Measurements from ENCODE around the gene ABCA4.

ABCA4 gene

GRCh38 chr1:94009304-94009703 lies 111.6 kb downstream of the ABCA4 start:
- TF ChIP-seq CTCF (IDR thresholded peaks at IDR 0.05; ENCODE audit: extremely low read depth, missing control alignments): no peak

GRCh38 chr1:94006604-94007003 lies 114.3 kb downstream of the ABCA4 start:
- no peak for TF ChIP-seq CTCF (IDR thresholded peaks at IDR 0.05; ENCODE audit: extremely low read depth, missing control alignments)
- DNase-seq (ENCODE audit: low spot score): no peak

More at GRCh38 chr1:94009304-94009703, 111.6 kb downstream of the ABCA4 start:
- no peak for DNase-seq (ENCODE audit: low spot score)

GRCh38 chr1:94004924-94005323 lies 116.0 kb downstream of the ABCA4 start:
- DNase-seq (ENCODE audit: low spot score): no peak
- no peak for TF ChIP-seq CTCF (IDR thresholded peaks at IDR 0.05; ENCODE audit: extremely low read depth, missing control alignments)

- DNase-seq (ENCODE audit: low spot score): no peak
- no peak for TF ChIP-seq CTCF (IDR thresholded peaks at IDR 0.05; ENCODE audit: extremely low read depth, missing control alignments)
Measured at GRCh38 chr1:94002046-94002787, 118.7 kb downstream of the ABCA4 start.

- no peak for DNase-seq (ENCODE audit: low spot score)
- no peak for TF ChIP-seq CTCF (IDR thresholded peaks at IDR 0.05; ENCODE audit: extremely low read depth, missing control alignments)
Measured at GRCh38 chr1:94001397-94002045, 119.4 kb downstream of the ABCA4 start.

GRCh38 chr1:94000510-94001282 lies 120.3 kb downstream of the ABCA4 start:
- no peak for TF ChIP-seq CTCF (IDR thresholded peaks at IDR 0.05; ENCODE audit: extremely low read depth, missing control alignments)
- no peak for DNase-seq (ENCODE audit: low spot score)

Measured in GM20000 (cell line).